GM19023 (cell line): ENCODE results near the gene MVB12B.
"Not testable (repeated sequence)": the region's sequence is repeated elsewhere in the genome, so short reads cannot be mapped to it uniquely, and the experiment has no call there.

ENCODE experiments used
- ATAC-seq: cut with Tn5 transposase; IDR thresholded peaks from one replicate; pipeline ENCODE4 v1.9.1; 2021; ENCODE audit warnings: mild to moderate bottlenecking, moderate library complexity; ENCODE audit not compliant: unreplicated experiment

The MVB12B gene

GRCh38 chr9:126551812-126552211 lies 225.2 kb downstream of the MVB12B start:
- ATAC-seq, result no peak

DNA sequence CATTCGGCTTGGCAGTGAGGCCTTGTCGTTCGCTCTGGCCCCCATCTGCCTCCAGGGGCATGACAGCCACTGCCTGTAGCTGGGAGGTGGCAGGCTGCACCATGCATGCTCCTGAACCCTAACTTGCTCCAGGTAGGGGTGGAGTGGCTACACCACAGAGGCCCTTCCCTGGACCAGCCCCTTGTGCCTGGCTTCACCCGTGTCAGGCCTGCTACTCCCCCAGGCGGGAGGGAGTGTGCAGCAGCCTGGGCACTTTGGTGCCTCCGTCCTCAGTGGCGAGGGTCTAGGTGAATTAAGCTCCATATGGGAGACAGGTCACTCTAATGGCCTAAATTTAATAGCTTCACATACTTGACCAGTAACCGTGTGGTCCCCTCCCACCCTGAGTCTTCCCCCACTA lies 227.7 kb downstream of the MVB12B start:
- no peak for ATAC-seq

DNA sequence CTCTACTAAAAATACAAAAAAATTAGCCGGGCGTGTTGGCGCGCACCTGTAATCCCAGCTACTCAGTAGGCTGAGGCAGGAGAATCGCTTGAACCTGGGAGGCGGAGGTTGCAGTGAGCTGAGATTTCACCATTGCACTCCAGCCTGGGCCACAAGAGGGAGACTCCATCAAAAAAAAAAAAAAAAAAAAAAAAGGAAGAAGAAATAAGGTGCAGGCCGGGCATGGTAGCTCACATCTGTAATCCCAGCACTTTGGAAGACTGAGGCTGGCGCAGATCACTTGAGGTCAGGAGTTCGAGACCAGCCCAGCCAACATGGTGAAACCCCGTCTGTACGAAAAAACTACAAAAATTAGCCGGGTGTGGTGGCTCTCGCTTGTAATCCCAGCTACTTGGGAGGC lies 228.8 kb downstream of the MVB12B start:
- not testable (repeated sequence) for ATAC-seq
